Osteocyte (in vitro differentiated cells): Measurements from ENCODE around the gene IGSF22. TPM values are rescaled to one million over a fixed set of nuclear protein-coding genes. Genes with fewer than 3 reads are reported as not detected.

Experiments used
- DNase-seq: peaks from one replicate; pipeline ENCODE4 v3.0.0; 2021; ENCODE audit warnings: mixed read lengths; ENCODE audit not compliant: unreplicated experiment; ENCODE audit errors: extremely low spot score
- H3K27ac Mint-ChIP-seq: one replicate; pipeline ENCODE4 v1.8.0; 2021; ENCODE audit warnings: mild to moderate bottlenecking, mixed read lengths; ENCODE audit not compliant: unreplicated experiment
- H3K27me3 Mint-ChIP-seq: one replicate; pipeline ENCODE4 v1.8.0; 2021; ENCODE audit warnings: mixed read lengths; ENCODE audit not compliant: unreplicated experiment
- H3K36me3 Mint-ChIP-seq: one replicate; pipeline ENCODE4 v1.8.0; 2021; ENCODE audit warnings: mixed read lengths; ENCODE audit not compliant: unreplicated experiment
- H3K4me1 Mint-ChIP-seq: one replicate; pipeline ENCODE4 v1.8.0; 2021; ENCODE audit warnings: mixed read lengths; ENCODE audit not compliant: unreplicated experiment
- H3K4me3 Mint-ChIP-seq: one replicate; pipeline ENCODE4 v1.8.0; 2021; ENCODE audit warnings: mild to moderate bottlenecking, moderate library complexity, mixed read lengths; ENCODE audit not compliant: unreplicated experiment
- H3K9me3 Mint-ChIP-seq: one replicate; pipeline ENCODE4 v1.8.0; 2021; ENCODE audit warnings: mixed read lengths; ENCODE audit not compliant: unreplicated experiment
- CTCF ChIP-seq: fragments of 200-600 bp; sonication (generic); IDR thresholded peaks from 2 replicates; pipeline ENCODE4 v1.5.0; 2021; ENCODE audit warnings: antibody characterized with exemption, mild to moderate bottlenecking, moderate library complexity
- total RNA-seq: library from RNA; stranded (reverse); gene quantifications from 2 replicates; pipeline ENCODE4 v1.2.1, GENCODE V29; 2021

Gene IGSF22
- total RNA-seq, 1 donor from 2014 or later = not detected

GRCh38 chr11:18739685-18740084 lies 13.7 kb upstream of the IGSF22 start:
- Mint-ChIP-seq H3K27ac (no peak overlapping the region), H3K9me3 (no peaks in the 10 kb centered on the region)

GRCh38 chr11:18737642-18738041 lies 11.7 kb upstream of the IGSF22 start:
- no peaks in the 10 kb centered on the region for H3K36me3 Mint-ChIP-seq
- TF ChIP-seq CTCF = no peak
- H3K4me1 Mint-ChIP-seq = no peaks in the 10 kb centered on the region
- peaks cover 8% of the 10 kb centered on the region for H3K27me3 Mint-ChIP-seq
- DNase-seq = no peak
- no peaks in the 10 kb centered on the region for H3K9me3 Mint-ChIP-seq
- H3K4me3 Mint-ChIP-seq = no peak overlapping the region
- H3K27ac Mint-ChIP-seq = no peak overlapping the region

More at GRCh38 chr11:18739685-18740084, 13.7 kb upstream of the IGSF22 start:
- Mint-ChIP-seq H3K4me3 (no peak overlapping the region), H3K27me3 (peaks cover 8% of the 10 kb centered on the region), H3K4me1 (no peaks in the 10 kb centered on the region), H3K36me3 (no peaks in the 10 kb centered on the region)
- no peak for TF ChIP-seq CTCF
- no peak for DNase-seq

- H3K27me3 Mint-ChIP-seq = peaks cover 8% of the 10 kb centered on the region
- H3K36me3 Mint-ChIP-seq = no peaks in the 10 kb centered on the region
- H3K9me3 Mint-ChIP-seq = no peaks in the 10 kb centered on the region
- H3K4me3 Mint-ChIP-seq = no peak overlapping the region
- no peak for DNase-seq
- no peak for TF ChIP-seq CTCF
- H3K27ac Mint-ChIP-seq = no peak overlapping the region
- no peaks in the 10 kb centered on the region for H3K4me1 Mint-ChIP-seq
Observed at GRCh38 chr11:18736590-18737148, 10.7 kb upstream of the IGSF22 start.

- Mint-ChIP-seq H3K27me3 (peaks cover 8% of the 10 kb centered on the region), H3K27ac (no peak overlapping the region), H3K4me1 (no peaks in the 10 kb centered on the region), H3K4me3 (no peak overlapping the region), H3K36me3 (no peaks in the 10 kb centered on the region), H3K9me3 (no peaks in the 10 kb centered on the region)
- no peak for DNase-seq
- no peak for TF ChIP-seq CTCF
Observed at GRCh38 chr11:18733202-18733601, 7.2 kb upstream of the IGSF22 start.

- H3K27ac Mint-ChIP-seq = no peak overlapping the region
- peak; percentile 93 for TF ChIP-seq CTCF
- peaks cover 8% of the 10 kb centered on the region for H3K27me3 Mint-ChIP-seq
- H3K4me1 Mint-ChIP-seq = no peaks in the 10 kb centered on the region
- no peaks in the 10 kb centered on the region for H3K9me3 Mint-ChIP-seq
- no peak overlapping the region for H3K4me3 Mint-ChIP-seq
- no peak for DNase-seq
- no peaks in the 10 kb centered on the region for H3K36me3 Mint-ChIP-seq
Observed at GRCh38 chr11:18731949-18732821, 6.2 kb upstream of the IGSF22 start.
